Limb (tissue), 2 donors: ENCODE results near the gene JAM3.
A peak's percentile ranks its signal among the peaks of the same experiment; 100 is the strongest.
"Not testable (repeated sequence)": the region's sequence is repeated elsewhere in the genome, so short reads cannot be mapped to it uniquely, and the experiment has no call there.

ENCODE experiments used
- DNase-seq, 2 donors: peaks; one replicate each; pipeline ENCODE4 v3.0.0-alpha.2; 2016; ENCODE audit errors: extremely low spot score in 2 of 2

JAM3 gene

DNA sequence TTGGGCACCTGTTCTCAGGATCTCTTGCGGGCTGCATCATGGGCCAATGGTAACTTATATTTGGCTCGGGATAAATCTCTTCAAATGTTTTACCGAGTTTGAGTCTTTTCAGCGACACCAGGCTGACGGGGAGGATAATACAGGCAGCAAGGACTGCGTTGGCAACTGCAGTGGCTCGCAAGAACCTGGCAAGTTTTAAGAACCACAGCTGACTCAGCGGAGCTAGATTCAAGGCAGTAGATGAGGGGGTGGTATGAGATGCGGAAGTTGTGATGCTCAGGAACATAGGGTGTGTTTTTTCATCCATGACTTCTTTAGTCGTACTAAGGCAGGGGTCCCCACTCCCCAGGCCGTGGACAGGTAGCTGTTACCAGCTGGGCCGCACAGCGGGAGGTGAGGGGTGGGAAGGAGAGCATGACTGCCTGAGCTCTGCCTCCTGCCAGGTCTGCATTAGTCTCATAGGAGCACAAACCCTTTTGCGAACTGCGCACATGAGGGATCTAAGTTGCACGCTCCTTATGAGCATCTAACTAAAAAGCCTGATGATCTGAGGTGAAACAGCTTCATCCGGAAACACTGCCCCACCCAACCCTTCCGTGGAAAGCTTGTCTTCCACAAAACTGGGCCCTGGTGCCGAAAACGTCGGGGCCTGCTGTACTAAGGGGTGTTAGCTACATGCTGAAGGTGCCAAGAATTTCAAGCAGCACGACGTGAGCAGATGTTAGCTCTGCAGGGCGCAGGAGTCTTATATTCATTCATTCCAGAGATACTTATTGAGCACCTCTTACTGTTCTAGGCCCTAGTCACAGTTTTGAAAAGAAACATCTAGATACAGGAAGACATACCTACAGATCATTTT lies 6.4 kb upstream of the JAM3 start:
- DNase-seq, result no peak

- no peak for DNase-seq
Measured at GRCh38 chr11:134063124-134063495, 5.8 kb upstream of the JAM3 start.

- DNase-seq, result no peak
Measured at GRCh38 chr11:134063991-134064747, 4.7 kb upstream of the JAM3 start.

- no peak for DNase-seq
Measured at GRCh38 chr11:134065381-134065780, 3.5 kb upstream of the JAM3 start.

DNA sequence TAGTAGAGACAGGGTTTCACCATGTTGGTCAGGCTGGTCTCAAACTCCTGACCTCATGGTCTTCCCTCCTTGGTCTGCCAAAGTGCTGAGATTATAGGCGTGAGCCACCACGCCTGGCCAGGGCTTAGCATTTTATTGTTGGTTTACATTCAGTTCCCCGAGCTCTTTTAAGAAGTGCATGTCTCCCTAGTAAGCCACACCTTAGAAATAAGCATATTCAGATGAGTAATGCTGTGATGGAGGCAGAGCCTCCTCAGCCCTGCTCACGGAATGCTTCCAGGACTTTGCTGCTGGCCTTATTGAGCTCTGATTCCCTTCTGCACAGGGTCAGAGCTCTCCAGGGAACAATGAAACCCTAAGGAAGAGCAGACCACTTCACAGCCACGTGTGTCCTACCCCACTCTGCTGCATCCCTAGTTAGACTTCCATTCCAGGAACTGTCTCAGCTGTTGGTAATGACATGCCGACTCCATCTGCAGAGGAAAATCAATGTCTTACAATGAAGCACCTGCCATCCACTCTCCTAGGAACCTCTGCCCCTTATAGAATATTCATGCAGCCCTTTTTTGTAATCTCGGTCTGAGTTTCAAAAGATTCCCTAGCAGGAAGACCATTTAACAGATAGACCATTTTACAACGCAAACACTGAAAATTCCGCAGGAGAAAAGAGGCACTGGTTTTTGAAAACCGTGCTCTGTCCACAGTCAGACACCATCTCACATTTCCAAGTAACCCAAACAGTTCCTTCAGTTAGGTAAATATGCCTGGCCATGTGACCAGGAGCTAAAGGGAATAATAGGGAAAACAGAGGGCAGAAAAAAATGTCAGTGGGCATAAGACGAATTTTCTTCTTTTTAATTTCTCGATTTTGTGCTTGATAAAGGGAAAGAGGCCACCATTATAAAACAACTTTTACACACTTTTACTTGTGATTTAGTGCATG lies 1.7 kb upstream of the JAM3 start:
- no peak for DNase-seq

DNA sequence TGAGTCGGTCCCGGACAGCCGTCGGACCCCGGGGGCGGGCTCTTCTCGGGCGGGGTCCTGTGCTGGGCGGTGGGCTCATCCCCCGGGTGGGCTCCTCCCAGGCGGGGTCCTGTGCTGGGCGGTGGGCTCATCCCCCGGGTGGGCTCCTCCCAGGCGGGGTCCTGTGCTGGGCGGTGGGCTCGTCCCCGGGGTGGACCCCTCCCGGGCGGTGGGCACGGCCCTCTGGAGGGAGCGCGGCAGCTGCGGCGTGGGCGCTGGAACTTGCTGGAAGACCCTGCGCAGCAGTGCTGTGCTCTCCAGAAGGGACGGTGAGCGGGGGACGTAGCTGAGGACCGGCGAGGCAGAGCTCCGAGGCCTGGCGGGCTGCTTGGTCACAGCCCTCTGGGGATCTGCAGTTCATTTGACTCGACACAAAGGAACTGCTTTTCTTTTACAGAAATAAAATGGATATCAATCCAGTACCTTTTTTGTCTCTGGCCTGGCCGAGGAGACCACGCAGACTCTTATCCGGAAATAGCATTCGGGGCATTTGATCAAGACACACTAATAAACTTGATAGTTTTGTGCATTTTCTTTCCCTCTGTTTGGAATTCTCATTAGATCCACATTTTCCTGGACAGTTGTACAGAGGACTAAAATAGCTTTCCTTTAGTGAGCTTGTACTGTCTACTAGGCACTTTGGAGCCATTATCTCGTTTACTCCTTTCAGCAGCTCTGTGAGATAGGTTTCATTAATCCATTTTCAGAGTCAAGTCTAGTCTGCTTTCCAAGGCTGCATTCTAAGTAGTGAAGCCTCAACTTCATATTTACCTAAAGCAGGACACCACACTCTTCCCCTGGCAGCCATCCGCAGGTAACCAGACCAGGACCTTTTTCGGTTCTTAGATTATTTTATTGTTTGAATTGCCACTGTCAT lies 812 bp downstream of the JAM3 start:
- DNase-seq, result peak in 1 of 2 donors; percentile 67

GRCh38 chr11:134070342-134070845 lies 1.5 kb downstream of the JAM3 start:
- no peak for DNase-seq

DNA sequence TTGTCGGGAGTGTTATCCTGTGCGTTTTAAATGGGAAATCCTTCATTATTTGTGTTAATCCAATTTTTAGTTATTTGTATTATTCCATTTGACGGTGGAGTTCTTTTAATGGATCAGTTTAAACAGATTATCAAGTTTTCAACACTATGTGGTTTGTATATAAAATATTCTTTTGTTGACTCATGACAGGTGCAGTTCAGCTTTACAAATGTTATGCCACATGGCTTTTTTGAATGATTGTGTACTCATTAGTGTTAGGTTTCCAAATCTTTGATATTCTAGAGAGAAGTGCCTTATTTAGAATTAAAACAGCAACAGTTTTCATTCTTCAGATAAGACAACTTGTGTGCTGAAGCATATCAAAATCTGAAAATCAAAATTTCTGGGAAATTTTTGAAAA lies 2.4 kb downstream of the JAM3 start:
- DNase-seq, result no peak

- peak in 1 of 2 donors; percentile 50 for DNase-seq
Measured at GRCh38 chr11:134071766-134072402, 3.0 kb downstream of the JAM3 start.

DNA sequence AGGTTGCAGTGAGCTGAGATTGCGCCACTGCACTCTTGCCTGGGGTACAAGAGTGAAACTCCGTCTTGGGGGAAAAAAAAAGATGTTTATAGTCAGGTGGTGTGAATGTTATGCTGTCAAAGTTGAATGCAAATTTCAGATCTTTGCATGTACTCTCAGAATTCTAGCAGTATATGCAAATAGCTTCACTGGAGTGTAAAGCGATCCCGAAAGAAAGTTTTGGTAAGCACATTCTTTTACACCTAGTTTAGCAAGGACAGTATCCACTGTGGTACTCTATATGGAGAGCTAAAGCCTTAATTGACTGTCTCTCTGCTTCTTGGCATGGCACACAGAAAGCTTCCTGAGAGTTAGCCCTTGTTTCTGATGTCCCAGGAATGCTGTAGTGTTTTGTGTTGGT lies 4.0 kb downstream of the JAM3 start:
- DNase-seq, result no peak

GRCh38 chr11:134074346-134074745 lies 5.5 kb downstream of the JAM3 start:
- no peak for DNase-seq

DNA sequence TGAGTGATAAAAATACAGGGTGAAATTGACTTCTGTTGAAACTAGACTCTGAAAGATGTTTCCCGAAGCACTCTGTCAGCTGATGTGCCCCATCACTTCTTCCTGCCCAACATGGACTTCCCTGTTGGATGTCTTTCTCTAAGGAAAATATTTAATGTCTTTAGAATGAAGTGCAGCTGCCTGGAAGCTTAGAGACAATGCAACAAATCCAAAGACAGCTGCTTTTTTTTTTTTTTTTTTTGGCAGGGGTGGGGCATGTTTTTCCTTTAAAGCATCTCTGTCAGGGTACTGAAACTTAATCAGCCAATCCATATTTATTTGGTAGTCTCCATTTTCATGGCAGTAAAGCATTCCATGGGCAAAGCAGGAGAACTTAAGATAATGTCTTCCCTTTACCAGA lies 5.9 kb downstream of the JAM3 start:
- DNase-seq, result no peak

DNA sequence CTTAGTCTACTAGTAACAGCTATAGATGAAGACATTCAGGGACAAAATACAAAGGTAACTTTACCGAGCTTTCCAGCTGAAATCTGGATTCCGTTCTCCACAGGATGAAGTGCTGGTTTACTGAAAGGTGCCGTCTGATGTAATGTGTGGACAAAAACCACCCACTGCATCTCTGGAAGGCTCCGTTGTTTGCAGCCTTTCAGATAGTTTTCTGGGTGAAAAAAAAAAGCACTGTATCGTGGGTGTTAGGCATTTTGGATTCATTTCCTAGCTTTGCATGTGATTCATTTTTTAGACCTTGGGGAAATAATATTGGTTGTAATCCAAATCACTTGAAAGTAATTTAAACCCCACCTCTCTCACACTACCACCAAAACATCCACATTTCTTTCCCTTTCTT lies 10.4 kb downstream of the JAM3 start:
- DNase-seq, result no peak

DNA sequence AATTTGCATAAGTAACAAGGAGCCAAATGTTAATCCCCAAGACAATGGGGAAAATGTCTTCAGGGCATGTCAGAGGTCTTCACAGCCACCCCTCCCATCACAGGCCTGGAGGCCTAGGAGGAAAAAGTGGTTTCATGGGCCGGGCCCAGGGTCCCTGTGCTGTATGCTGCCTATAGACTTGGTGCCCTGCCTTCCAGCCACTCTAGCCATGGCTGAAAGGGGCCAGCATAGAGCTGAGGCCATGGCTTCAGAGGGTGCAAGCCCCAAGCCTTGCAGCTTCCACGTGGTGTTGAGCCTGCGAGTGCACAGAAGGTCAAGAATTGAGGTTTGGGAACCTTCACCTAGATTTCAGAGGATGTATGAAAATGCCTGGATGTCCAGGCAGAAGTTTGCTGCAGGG lies 12.4 kb downstream of the JAM3 start:
- not testable (repeated sequence) for DNase-seq

DNA sequence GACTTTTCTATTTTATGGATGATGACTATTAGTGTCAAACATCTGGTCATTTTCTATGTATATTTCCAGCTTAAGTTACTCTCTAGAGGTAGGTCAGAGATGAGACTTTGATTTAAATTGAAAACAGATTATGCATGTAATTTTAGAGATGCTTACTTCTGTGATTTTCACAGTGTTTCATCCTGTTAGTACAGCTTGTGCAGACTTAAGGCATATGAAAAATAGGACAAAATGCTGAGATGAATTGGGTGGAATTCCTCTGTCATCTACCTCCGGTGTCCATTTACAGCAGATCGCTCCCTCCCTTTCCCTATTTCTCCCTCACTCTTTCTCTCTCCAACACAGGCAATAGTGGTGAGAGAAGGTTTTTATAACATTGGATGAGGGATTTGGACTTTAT lies 14.1 kb downstream of the JAM3 start:
- DNase-seq, result no peak

- no peak for DNase-seq
Measured at GRCh38 chr11:134086376-134086775, 17.5 kb downstream of the JAM3 start.

- not testable (repeated sequence) for DNase-seq
Measured at GRCh38 chr11:134092006-134092405, 23.1 kb downstream of the JAM3 start.

- no peak for DNase-seq
Measured at GRCh38 chr11:134097166-134097565, 28.3 kb downstream of the JAM3 start.

GRCh38 chr11:134098566-134099184 lies 29.8 kb downstream of the JAM3 start:
- no peak for DNase-seq
